GM19397 (cell line): Measurements from ENCODE around the gene DHRSX.
"Not testable (repeated sequence)": the region's sequence is repeated elsewhere in the genome, so short reads cannot be mapped to it uniquely, and the experiment has no call there.

Experiments used
- ATAC-seq: cut with Tn5 transposase; IDR thresholded peaks from one replicate; pipeline ENCODE4 v1.9.1; 2021; ENCODE audit warnings: mild to moderate bottlenecking, moderate library complexity; ENCODE audit not compliant: unreplicated experiment

Gene DHRSX

GRCh38 chrX:2321411-2321810 is 179.4 kb downstream of the DHRSX start:
- ATAC-seq: no peak

- no peak for ATAC-seq
These were observed 180.0 kb downstream of the DHRSX start for GRCh38 chrX:2320580-2321327.

GRCh38 chrX:2320089-2320488 is 180.7 kb downstream of the DHRSX start:
- ATAC-seq: no peak

- no peak for ATAC-seq
These were observed 182.4 kb downstream of the DHRSX start for GRCh38 chrX:2318371-2318770.

GRCh38 chrX:2317527-2318055 is 183.2 kb downstream of the DHRSX start:
- no peak for ATAC-seq

GRCh38 chrX:2316534-2316933 is 184.2 kb downstream of the DHRSX start:
- ATAC-seq: no peak

- no peak for ATAC-seq
These were observed 185.3 kb downstream of the DHRSX start for GRCh38 chrX:2315434-2315833.

- ATAC-seq: no peak
These were observed 185.9 kb downstream of the DHRSX start for GRCh38 chrX:2314831-2315365.

- no peak for ATAC-seq
These were observed 186.7 kb downstream of the DHRSX start for GRCh38 chrX:2313864-2314640.

- not testable (repeated sequence) for ATAC-seq
These were observed 188.7 kb downstream of the DHRSX start for GRCh38 chrX:2312061-2312591.

GRCh38 chrX:2311501-2311900 is 189.3 kb downstream of the DHRSX start:
- no peak for ATAC-seq

- no peak for ATAC-seq
These were observed 198.9 kb downstream of the DHRSX start for GRCh38 chrX:2301901-2302300.

- ATAC-seq: no peak
These were observed 200.9 kb downstream of the DHRSX start for GRCh38 chrX:2299871-2300270.

- no peak for ATAC-seq
These were observed 214.0 kb downstream of the DHRSX start for GRCh38 chrX:2286731-2287130.

- no peak for ATAC-seq
These were observed 216.2 kb downstream of the DHRSX start for GRCh38 chrX:2284601-2285000.

GRCh38 chrX:2284133-2284532 is 216.6 kb downstream of the DHRSX start:
- no peak for ATAC-seq

- ATAC-seq: no peak
These were observed 217.5 kb downstream of the DHRSX start for GRCh38 chrX:2283111-2283859.

- ATAC-seq: no peak
These were observed 218.2 kb downstream of the DHRSX start for GRCh38 chrX:2282490-2283090.

- ATAC-seq: no peak
These were observed 228.4 kb downstream of the DHRSX start for GRCh38 chrX:2272337-2272736.

GRCh38 chrX:2271595-2271994 is 229.2 kb downstream of the DHRSX start:
- not testable (repeated sequence) for ATAC-seq
